GM23338 (cell line): Measurements from ENCODE around the gene NDFIP1.

Experiments used
- CREB1 ChIP-seq: fragments of 250-450 bp; sonication (Bioruptor Pico); IDR thresholded peaks from 2 replicates; pipeline ENCODE4 v1.5.0; 2020; ENCODE audit warnings: low read depth, mild to moderate bottlenecking, moderate library complexity
- CTCF ChIP-seq, 2 experiments: fragments of 200-600 bp in 1 of 2; sonication (generic) in 1 of 2; conservative IDR thresholded peaks; 2 replicates each; pipeline versions ENCODE4 v1.5.1 to v1.6.1; 2016 to 2017; ENCODE audit warnings: antibody characterized with exemption in 2 of 2, low read depth in 2 of 2, mild to moderate bottlenecking in 2 of 2, moderate library complexity in 1 of 2
- ETS1 ChIP-seq: IDR thresholded peaks from 2 replicates; pipeline ENCODE4 v1.6.1; 2016; ENCODE audit warnings: antibody characterized with exemption
- EZH2 ChIP-seq: fragments of 200-600 bp; sonication (generic); IDR thresholded peaks from one replicate; pipeline ENCODE4 v1.8.0; 2017; ENCODE audit warnings: antibody characterized with exemption, mild to moderate bottlenecking, low read depth; ENCODE audit not compliant: unreplicated experiment
- EZH2phosphoT487 ChIP-seq: fragments of 200-600 bp; sonication (generic); IDR thresholded peaks from one replicate; pipeline ENCODE4 v1.8.1; 2018; ENCODE audit warnings: antibody characterized with exemption; ENCODE audit not compliant: unreplicated experiment
- JUNB ChIP-seq: IDR thresholded peaks from one replicate; pipeline ENCODE4 v1.6.1; 2016; ENCODE audit warnings: antibody characterized with exemption; ENCODE audit not compliant: unreplicated experiment
- POLR2AphosphoS5 ChIP-seq: IDR thresholded peaks from 2 replicates; pipeline ENCODE4 v1.6.1; 2016; ENCODE audit warnings: antibody characterized with exemption, low read depth
- REST ChIP-seq: IDR thresholded peaks from one replicate; pipeline ENCODE4 v1.6.1; 2018; ENCODE audit warnings: antibody characterized with exemption; ENCODE audit not compliant: unreplicated experiment
- ZNF114 ChIP-seq: fragments of 250-450 bp; sonication (Bioruptor Pico); IDR thresholded peaks from 2 replicates; pipeline ENCODE4 v1.5.0; 2020; ENCODE audit warnings: mild to moderate bottlenecking, moderate library complexity
- ZNF331 ChIP-seq: fragments of 250-450 bp; sonication (Bioruptor Pico); IDR thresholded peaks from 2 replicates; pipeline ENCODE4 v1.5.0; 2020; ENCODE audit warnings: low read depth, mild to moderate bottlenecking, moderate library complexity

GRCh38 chr5:142181547-142182163, 73.1 kb downstream of the NDFIP1 start:
- TF ChIP-seq CTCF (conservative IDR thresholded peaks at IDR 0.05; ENCODE audit: low read depth in 2 of 2): no peak
- TF ChIP-seq EZH2: no peak
- TF ChIP-seq JUNB: no peak
- TF ChIP-seq CREB1 (CRISPR knock-in tag): no peak
- TF ChIP-seq POLR2AphosphoS5: no peak
- no peak for TF ChIP-seq REST
- TF ChIP-seq EZH2phosphoT487: no peak
- no peak for TF ChIP-seq ETS1
- TF ChIP-seq ZNF331: no peak
- no peak for TF ChIP-seq ZNF114 (CRISPR knock-in tag)
